Measurements from ENCODE around the gene SLC25A14.

Gene SLC25A14

DNA sequence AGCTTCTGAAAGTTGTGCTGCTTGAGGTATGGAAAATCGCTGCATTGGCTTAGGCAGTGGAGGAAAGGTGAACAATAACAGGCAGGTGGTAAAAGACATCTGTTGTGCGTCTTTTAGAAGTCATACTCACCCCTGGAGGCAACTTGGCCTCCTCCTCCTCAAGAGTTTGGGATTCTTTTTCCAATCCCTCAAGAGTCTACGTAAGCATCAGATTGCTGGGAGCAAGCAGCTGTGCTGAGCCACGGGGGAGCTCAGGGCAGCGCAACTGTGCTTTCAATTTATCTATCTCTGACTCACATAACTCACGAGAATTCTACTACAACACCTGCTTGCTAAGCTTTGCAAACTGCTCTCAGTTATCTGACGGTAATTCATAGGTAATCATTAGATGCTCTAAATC is 55.6 kb downstream of the SLC25A14 start:
- TF ChIP-seq, protein P1, sequence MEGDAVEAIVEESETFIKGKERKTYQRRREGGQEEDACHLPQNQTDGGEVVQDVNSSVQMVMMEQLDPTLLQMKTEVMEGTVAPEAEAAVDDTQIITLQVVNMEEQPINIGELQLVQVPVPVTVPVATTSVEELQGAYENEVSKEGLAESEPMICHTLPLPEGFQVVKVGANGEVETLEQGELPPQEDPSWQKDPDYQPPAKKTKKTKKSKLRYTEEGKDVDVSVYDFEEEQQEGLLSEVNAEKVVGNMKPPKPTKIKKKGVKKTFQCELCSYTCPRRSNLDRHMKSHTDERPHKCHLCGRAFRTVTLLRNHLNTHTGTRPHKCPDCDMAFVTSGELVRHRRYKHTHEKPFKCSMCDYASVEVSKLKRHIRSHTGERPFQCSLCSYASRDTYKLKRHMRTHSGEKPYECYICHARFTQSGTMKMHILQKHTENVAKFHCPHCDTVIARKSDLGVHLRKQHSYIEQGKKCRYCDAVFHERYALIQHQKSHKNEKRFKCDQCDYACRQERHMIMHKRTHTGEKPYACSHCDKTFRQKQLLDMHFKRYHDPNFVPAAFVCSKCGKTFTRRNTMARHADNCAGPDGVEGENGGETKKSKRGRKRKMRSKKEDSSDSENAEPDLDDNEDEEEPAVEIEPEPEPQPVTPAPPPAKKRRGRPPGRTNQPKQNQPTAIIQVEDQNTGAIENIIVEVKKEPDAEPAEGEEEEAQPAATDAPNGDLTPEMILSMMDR (IDR thresholded peaks at IDR 0.05), result no peak

DNA sequence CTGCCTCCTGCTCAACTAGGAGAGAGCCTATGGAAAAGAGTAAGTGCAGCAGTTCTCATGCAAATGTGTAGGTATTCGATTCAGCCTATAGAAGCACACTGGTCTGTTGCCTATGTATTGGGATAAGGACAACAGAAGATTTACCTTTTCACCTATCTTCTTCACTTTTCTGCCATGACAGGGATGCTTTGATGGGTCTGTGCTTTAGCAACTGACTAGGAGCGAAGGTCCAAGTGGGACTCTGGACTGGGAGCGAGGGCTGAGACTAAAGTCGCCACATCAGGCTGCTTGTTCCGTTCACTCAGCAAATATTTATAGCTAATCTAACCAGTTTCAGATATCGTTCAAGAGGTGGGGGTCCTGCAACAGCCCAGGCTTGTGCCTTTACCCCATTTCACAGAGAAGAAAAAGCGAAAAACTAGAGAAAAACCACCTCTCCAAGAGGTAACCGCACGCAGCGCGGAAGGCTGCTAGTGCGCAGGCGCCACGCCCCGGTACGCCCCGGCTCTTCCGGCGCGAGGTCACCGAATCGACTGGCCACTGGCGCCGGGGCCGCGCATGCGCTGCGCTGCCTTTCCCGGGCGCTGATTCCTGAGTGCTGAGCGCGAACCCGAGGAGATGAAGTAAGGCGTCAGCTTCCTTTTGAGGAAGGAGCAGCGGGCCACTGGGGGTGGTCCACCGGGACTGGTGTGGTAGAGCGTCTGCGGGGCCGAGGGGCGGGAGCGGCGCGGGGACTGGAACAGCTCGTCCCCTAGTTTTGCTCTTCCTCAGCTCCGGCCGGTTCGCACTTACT is 61.9 kb downstream of the SLC25A14 start, which contains the start of gene RBMX2:
Gene RBMX2 (plus strand): TSS at position 573 of the 793 bp plus-strand sequence. CDS start 46 bp downstream, at position 619.
- TF ChIP-seq, protein P1 (IDR thresholded peaks at IDR 0.05), result no peak

DNA sequence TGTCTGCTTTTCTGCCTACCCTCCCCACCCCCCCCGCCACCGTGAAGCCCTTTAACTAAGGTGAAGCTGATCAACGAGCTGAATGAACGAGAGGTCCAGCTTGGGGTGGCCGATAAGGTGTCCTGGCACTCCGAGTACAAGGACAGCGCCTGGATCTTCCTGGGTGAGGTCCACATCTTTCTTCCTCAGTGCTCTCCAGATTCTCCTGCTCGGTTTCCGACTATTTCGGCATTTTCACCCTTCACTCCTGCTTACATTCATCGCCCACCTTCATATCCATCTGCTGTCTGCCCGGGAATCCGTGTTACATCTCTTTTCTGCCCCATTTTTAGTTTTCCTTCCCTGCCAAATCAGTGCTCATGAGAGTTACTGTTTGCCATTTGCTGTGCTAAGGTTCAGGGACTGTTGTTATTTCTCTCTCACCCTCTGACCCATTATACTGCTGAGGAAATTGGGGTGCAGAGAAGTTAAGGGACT is 62.5 kb downstream of the SLC25A14 start:
- TF ChIP-seq, protein P1 (IDR thresholded peaks at IDR 0.05), result no peak

DNA sequence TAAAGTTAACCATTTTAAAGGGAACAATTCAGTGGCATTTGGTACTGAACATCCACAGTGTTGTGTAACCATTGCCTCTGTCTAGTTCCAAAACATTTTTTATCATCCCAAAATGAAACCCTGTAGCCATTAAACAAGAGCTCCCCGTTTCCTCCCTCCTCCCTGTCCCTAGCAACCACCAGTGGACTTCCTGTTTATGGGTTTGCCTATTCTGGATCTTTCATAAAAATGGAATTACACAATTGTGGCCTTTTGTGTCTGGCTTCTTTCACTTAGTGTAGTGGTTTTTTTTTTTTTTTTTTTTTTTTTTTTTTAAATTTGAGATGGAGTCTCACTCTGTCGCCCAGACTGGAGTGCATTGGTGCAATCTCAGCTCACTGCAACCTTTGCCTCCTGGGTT is 73.7 kb downstream of the SLC25A14 start:
- TF ChIP-seq, protein P1 (IDR thresholded peaks at IDR 0.05), result no peak

DNA sequence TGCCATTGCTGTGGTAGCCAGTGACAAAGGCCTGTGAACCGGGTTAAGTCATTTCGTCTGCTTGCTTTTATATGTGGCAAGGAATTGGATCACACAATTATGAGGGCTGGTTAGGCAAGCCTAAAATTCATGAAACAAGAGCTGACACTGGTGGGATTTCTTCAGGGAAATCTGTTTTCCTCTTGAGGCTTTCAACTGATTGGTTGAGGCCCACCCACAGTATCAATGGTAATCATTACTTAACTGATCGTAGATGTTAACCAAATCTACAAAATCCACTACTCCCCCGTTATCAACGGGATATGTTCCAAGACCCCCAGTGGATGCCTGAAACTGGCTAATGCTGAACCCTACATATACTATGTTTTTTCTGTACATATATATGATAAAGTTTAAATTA is 75.1 kb downstream of the SLC25A14 start:
- TF ChIP-seq, protein P1 (IDR thresholded peaks at IDR 0.05), result no peak

DNA sequence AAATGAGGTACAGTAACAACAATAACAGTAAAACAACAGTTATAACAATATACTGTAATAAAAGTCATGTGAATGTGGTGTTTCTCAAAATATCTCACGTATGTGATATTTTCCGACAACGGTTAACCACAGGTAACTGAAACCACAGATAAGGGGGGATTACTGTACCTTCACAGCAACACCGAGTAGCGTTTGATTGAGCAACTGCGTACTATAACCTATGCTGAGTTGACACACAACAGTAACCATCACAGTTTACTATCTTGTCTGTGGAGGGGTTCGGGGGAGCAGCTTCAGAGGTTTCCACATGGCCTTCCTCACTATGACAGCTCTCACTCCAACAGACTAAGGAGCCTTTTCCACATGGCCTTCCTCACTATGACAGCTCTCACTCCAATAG is 75.5 kb downstream of the SLC25A14 start:
- TF ChIP-seq, protein P1 (IDR thresholded peaks at IDR 0.05), result no peak

DNA sequence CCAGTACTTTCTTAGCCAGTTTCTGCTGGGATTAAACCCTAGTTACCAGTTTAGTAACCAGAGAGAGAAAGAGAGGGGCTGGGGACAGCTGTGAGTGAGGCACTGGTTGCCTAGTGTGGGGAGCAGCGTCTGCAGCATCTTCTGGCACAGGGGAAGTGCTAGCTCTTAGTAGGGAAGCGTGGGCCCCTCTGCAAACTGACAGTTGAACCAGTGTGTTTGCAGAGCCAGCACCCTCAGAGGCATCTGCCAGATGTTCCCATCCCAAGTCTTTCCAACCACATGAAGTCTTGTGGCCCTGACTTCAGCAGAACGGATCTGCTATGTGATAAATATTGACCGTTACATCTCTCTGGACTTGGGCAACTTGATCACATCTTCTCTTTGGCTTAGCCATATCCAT is 77.1 kb downstream of the SLC25A14 start:
- TF ChIP-seq, protein P1 (IDR thresholded peaks at IDR 0.05), result no peak

Data from LNCAP (cell line).